Trophoblast cell (in vitro differentiated cells and primary cell): ENCODE data around the gene ATP1B3.

Experiments used
- DNase-seq, 2 donors: peaks; one replicate each; pipeline ENCODE4 v3.0.0-alpha.2; 2016
- H2AFZ ChIP-seq: 2 replicates; pipeline ENCODE4 v1.6.1; 2013; ENCODE audit warnings: low read length, moderate library complexity, mild to moderate bottlenecking; ENCODE audit not compliant: insufficient read depth, poor library complexity
- H2AK5ac ChIP-seq: 2 replicates; pipeline ENCODE4 v1.6.1; 2013; ENCODE audit warnings: mild to moderate bottlenecking, low read length
- H2BK120ac ChIP-seq: 2 replicates; pipeline ENCODE4 v1.6.1; 2013; ENCODE audit warnings: low read length, mild to moderate bottlenecking, moderate library complexity; ENCODE audit not compliant: insufficient read depth, poor library complexity
- H2BK12ac ChIP-seq: 2 replicates; pipeline ENCODE4 v1.6.1; 2013; ENCODE audit warnings: mild to moderate bottlenecking, low read length, moderate library complexity
- H2BK5ac ChIP-seq: 2 replicates; pipeline ENCODE4 v1.6.1; 2013; ENCODE audit warnings: low read length, low read depth, moderate library complexity, mild to moderate bottlenecking; ENCODE audit not compliant: poor library complexity
- H3K14ac ChIP-seq: 2 replicates; pipeline ENCODE4 v1.6.1; 2013; ENCODE audit warnings: mild to moderate bottlenecking, low read length
- H3K18ac ChIP-seq: 2 replicates; pipeline ENCODE4 v1.6.1; 2013; ENCODE audit warnings: mild to moderate bottlenecking, low read length
- H3K23ac ChIP-seq: 2 replicates; pipeline ENCODE4 v1.6.1; 2013; ENCODE audit warnings: low read length
- H3K27ac ChIP-seq: 2 replicates; pipeline ENCODE4 v1.5.1; 2013; ENCODE audit warnings: low read depth, mild to moderate bottlenecking, inconsistent platforms, low read length, moderate library complexity
- H3K27me3 ChIP-seq: 2 replicates; pipeline ENCODE4 v1.6.1; 2013; ENCODE audit warnings: inconsistent platforms, mild to moderate bottlenecking, low read length, moderate library complexity; ENCODE audit not compliant: insufficient read depth
- H3K36me3 ChIP-seq, 2 experiments: 1 replicate in 1 of 2; 2 replicates in 1 of 2; pipeline ENCODE4 v1.6.1; 2013; ENCODE audit warnings: low read length in 2 of 2, mild to moderate bottlenecking in 2 of 2, moderate library complexity in 1 of 2; ENCODE audit not compliant: insufficient read depth in 2 of 2, control insufficient read depth in 1 of 2
- H3K4ac ChIP-seq: 2 replicates; pipeline ENCODE4 v1.6.1; 2013; ENCODE audit warnings: low read depth, mild to moderate bottlenecking, low read length, moderate library complexity
- H3K4me1 ChIP-seq, 2 experiments: 1 replicate in 1 of 2; 2 replicates in 1 of 2; pipeline ENCODE4 v1.6.1; 2013; ENCODE audit warnings: low read length in 2 of 2, mild to moderate bottlenecking in 2 of 2, moderate library complexity in 1 of 2; ENCODE audit not compliant: insufficient read depth in 2 of 2, control insufficient read depth in 1 of 2
- H3K4me2 ChIP-seq: 2 replicates; pipeline ENCODE4 v1.6.1; 2013; ENCODE audit warnings: inconsistent platforms, mild to moderate bottlenecking, low read length, moderate library complexity
- H3K4me3 ChIP-seq: 2 replicates; pipeline ENCODE4 v1.5.1; 2013; ENCODE audit warnings: mild to moderate bottlenecking, low read depth, low read length, inconsistent platforms
- H3K79me1 ChIP-seq: one replicate; pipeline ENCODE4 v1.6.1; 2013; ENCODE audit warnings: low read length
- H3K79me2 ChIP-seq: 2 replicates; pipeline ENCODE4 v1.6.1; 2013; ENCODE audit warnings: low read length, mild to moderate bottlenecking; ENCODE audit not compliant: control insufficient read depth, insufficient read depth, poor library complexity
- H3K9ac ChIP-seq: 2 replicates; pipeline ENCODE4 v1.6.1; 2013; ENCODE audit warnings: mild to moderate bottlenecking, low read length
- H3K9me3 ChIP-seq: 2 replicates; pipeline ENCODE4 v1.6.1; 2013; ENCODE audit warnings: low read depth, mild to moderate bottlenecking, control low read depth, inconsistent platforms, low read length; ENCODE audit not compliant: insufficient read depth
- H4K12ac ChIP-seq: 2 replicates; pipeline ENCODE4 v1.6.1; 2013; ENCODE audit warnings: low read depth, mild to moderate bottlenecking, low read length, moderate library complexity
- H4K8ac ChIP-seq: 2 replicates; pipeline ENCODE4 v1.6.1; 2013; ENCODE audit warnings: low read depth, mild to moderate bottlenecking, low read length, moderate library complexity
- H4K91ac ChIP-seq: one replicate; pipeline ENCODE4 v1.6.1; 2013; ENCODE audit warnings: low read depth, mild to moderate bottlenecking, low read length, moderate library complexity
- WGBS: extraction: QIAGEN DNeasy Blood & Tissue Kit; methylation state at CpG from one replicate; pipeline ENCODE4 v1.1.7; 2013; ENCODE audit warnings: missing lambda C conversion rate; ENCODE audit not compliant: insufficient read length, insufficient coverage; ENCODE audit errors: extremely low coverage; 5-methylcytosine and 5-hydroxymethylcytosine counted together

ATP1B3 gene

DNA sequence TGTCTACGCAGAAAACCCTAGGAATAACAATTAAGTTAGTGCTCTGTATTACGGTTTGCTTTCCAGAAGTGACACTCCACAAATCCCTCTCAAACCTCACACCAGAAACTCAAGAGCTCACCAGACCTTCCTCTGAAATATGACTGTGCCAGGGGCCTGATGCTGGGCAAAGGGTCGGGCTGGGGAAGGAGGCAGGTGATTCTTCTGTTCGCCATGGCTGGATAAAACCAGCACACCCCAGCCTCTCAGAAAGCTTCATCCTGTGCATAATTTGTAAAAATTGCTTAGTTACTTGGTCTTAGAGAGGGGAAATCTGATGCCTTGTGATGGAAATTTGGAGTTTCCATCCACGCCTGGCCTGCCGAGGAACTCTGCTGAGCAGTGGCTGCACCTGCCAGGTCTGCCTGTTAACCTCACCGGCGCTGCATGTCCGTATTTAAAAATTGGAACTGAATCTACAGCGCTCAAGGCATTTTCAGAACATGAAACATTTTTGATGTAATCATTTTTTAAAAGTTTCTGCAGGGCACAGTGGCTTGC lies 22.7 kb upstream of the ATP1B3 start:
- H2BK5ac ChIP-seq: no peak overlapping the region
- no peak overlapping the region for H3K27ac ChIP-seq
- no peaks in the 10 kb centered on the region for H3K27me3 ChIP-seq
- no peak overlapping the region for H3K4me2 ChIP-seq
- no peak overlapping the region for H3K4me3 ChIP-seq
- no peak overlapping the region for H3K9ac ChIP-seq
- H4K12ac ChIP-seq: no peak overlapping the region
- H3K36me3 ChIP-seq: no peaks in the 10 kb centered on the region
- H2BK12ac ChIP-seq: no peak overlapping the region
- no peaks in the 10 kb centered on the region for H3K9me3 ChIP-seq
- H3K23ac ChIP-seq: no peak overlapping the region
- H3K79me2 ChIP-seq: no peaks in the 10 kb centered on the region
- no peak overlapping the region for H2AFZ ChIP-seq
- H3K18ac ChIP-seq: no peak overlapping the region
- DNase-seq: no peak
- H2AK5ac ChIP-seq: no peak overlapping the region
- H4K8ac ChIP-seq: no peak overlapping the region
- H3K14ac ChIP-seq: no peak overlapping the region
- WGBS: no CpG with 5 or more reads among the region's 10 CpGs
- H4K91ac ChIP-seq: no peak overlapping the region
- no peaks in the 10 kb centered on the region for H3K79me1 ChIP-seq
- no peak overlapping the region for H3K4ac ChIP-seq
- no peaks in the 10 kb centered on the region for H3K4me1 ChIP-seq
- no peak overlapping the region for H2BK120ac ChIP-seq

- H2AFZ ChIP-seq: no peak overlapping the region
- H4K8ac ChIP-seq: no peak overlapping the region
- no peak overlapping the region for H3K14ac ChIP-seq
- no peak overlapping the region for H3K4ac ChIP-seq
- no peak overlapping the region for H3K9ac ChIP-seq
- H3K4me2 ChIP-seq: no peak overlapping the region
- H3K79me2 ChIP-seq: no peaks in the 10 kb centered on the region
- H2BK120ac ChIP-seq: no peak overlapping the region
- H3K36me3 ChIP-seq: no peaks in the 10 kb centered on the region
- no peak overlapping the region for H3K4me3 ChIP-seq
- H4K12ac ChIP-seq: no peak overlapping the region
- no peak overlapping the region for H3K27ac ChIP-seq
- H3K18ac ChIP-seq: no peak overlapping the region
- no peak overlapping the region for H3K23ac ChIP-seq
- H4K91ac ChIP-seq: no peak overlapping the region
- H3K79me1 ChIP-seq: no peaks in the 10 kb centered on the region
- no peak overlapping the region for H2BK5ac ChIP-seq
- H3K9me3 ChIP-seq: no peaks in the 10 kb centered on the region
- H3K27me3 ChIP-seq: no peaks in the 10 kb centered on the region
- WGBS: no CpG with 5 or more reads among the region's 1 CpG
- DNase-seq: no peak
- H2AK5ac ChIP-seq: no peak overlapping the region
- no peak overlapping the region for H2BK12ac ChIP-seq
- H3K4me1 ChIP-seq: no peaks in the 10 kb centered on the region
Observed at GRCh38 chr3:141854599-141854998, 21.8 kb upstream of the ATP1B3 start.

- no peak overlapping the region for H3K14ac ChIP-seq
- WGBS: no CpG with 5 or more reads among the region's 2 CpGs
- no peaks in the 10 kb centered on the region for H3K9me3 ChIP-seq
- H3K27me3 ChIP-seq: no peaks in the 10 kb centered on the region
- no peaks in the 10 kb centered on the region for H3K79me1 ChIP-seq
- H3K4me2 ChIP-seq: no peak overlapping the region
- no peaks in the 10 kb centered on the region for H3K36me3 ChIP-seq
- H2AK5ac ChIP-seq: no peak overlapping the region
- no peaks in the 10 kb centered on the region for H3K4me1 ChIP-seq
- no peaks in the 10 kb centered on the region for H3K79me2 ChIP-seq
- H3K18ac ChIP-seq: no peak overlapping the region
- H2BK120ac ChIP-seq: no peak overlapping the region
- H3K9ac ChIP-seq: no peak overlapping the region
- no peak overlapping the region for H3K4me3 ChIP-seq
- no peak overlapping the region for H4K12ac ChIP-seq
- no peak overlapping the region for H2AFZ ChIP-seq
- no peak overlapping the region for H2BK12ac ChIP-seq
- no peak overlapping the region for H3K27ac ChIP-seq
- no peak overlapping the region for H2BK5ac ChIP-seq
- DNase-seq: no peak
- H4K91ac ChIP-seq: no peak overlapping the region
- no peak overlapping the region for H4K8ac ChIP-seq
- H3K4ac ChIP-seq: no peak overlapping the region
- H3K23ac ChIP-seq: no peak overlapping the region
Observed at GRCh38 chr3:141858312-141858711, 18.1 kb upstream of the ATP1B3 start.

DNA sequence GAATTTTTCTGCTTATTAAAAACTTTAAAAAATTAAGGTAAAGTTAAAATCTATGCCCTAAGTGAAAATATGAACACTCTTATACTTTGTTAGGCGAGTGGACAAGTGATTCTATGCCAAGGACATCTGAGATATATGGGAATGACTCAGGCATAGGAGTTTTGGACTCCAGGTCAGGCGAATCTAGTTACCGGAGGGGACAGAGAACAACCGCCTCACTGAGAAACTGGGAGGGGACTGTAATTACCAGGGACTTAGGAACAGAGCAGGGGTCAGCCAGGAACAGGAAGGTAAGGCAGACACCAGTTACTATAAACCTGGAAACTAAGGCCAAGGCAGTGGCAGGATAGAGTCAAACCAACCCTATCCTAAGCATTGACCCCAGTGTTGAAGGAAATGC lies 16.8 kb upstream of the ATP1B3 start:
- Histone ChIP-seq H2AFZ (no peak overlapping the region), H3K9me3 (no peaks in the 10 kb centered on the region), H2AK5ac (no peak overlapping the region), H3K4me2 (no peak overlapping the region), H3K18ac (no peak overlapping the region), H3K4me3 (no peak overlapping the region), H3K27me3 (no peaks in the 10 kb centered on the region), H3K4ac (no peak overlapping the region), H4K12ac (no peak overlapping the region), H2BK12ac (no peak overlapping the region), H3K27ac (no peak overlapping the region), H3K9ac (no peak overlapping the region), H3K79me2 (no peaks in the 10 kb centered on the region), H3K79me1 (no peaks in the 10 kb centered on the region), H3K14ac (no peak overlapping the region), H3K4me1 (no peaks in the 10 kb centered on the region), H2BK120ac (no peak overlapping the region), H3K23ac (no peak overlapping the region), H3K36me3 (no peaks in the 10 kb centered on the region), H4K91ac (no peak overlapping the region), H4K8ac (no peak overlapping the region), H2BK5ac (no peak overlapping the region)
- WGBS: no CpG with 5 or more reads among the region's 4 CpGs
- no peak for DNase-seq
